Fibroblast of skin of left quadriceps (primary cell): ENCODE results near the gene PCYT2.
A peak's percentile ranks its signal among the peaks of the same experiment; 100 is the strongest.

Experiments used
- DNase-seq, 2 experiments: peaks; one replicate each; pipeline ENCODE4 v3.0.0-alpha.2; 2013; ENCODE audit warnings: low read depth in 2 of 2

The PCYT2 gene

GRCh38 chr17:81901167-81902022, 9.8 kb downstream of the PCYT2 start:
- no peak for DNase-seq

DNA sequence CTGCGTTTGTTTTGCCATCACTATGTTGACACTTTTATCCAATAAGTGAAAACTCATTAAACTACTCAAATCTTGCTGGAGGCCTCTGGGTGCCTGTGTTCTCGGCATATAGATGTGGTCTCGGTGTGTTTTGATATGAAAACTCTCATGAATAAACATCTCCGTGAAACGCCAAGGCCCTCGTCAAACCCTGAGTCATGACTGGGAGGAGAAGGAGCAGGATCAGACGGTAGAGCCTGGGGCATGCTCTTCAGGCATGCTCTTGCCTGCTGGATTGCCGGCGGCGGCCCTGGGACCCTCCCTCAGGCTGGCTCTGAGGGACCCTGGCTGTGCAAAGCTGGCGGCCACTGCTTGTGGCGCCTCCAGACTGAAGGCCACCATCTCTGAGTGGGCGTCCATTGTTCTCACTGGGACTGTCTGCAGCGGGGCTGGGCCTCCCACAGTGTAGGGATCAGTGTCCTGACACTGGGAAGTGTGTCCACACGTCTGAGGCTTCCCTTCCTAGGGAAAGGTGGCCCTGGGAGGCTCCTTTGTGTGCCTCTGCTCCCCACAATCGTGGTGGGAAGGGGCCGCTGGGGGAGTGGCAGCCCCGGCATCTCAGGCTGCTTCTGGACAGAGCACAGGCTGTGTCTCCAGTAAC, 10.9 kb downstream of the PCYT2 start:
- no peak for DNase-seq

- DNase-seq, result no peak
These were observed 11.6 kb downstream of the PCYT2 start for GRCh38 chr17:81899514-81900166.

DNA sequence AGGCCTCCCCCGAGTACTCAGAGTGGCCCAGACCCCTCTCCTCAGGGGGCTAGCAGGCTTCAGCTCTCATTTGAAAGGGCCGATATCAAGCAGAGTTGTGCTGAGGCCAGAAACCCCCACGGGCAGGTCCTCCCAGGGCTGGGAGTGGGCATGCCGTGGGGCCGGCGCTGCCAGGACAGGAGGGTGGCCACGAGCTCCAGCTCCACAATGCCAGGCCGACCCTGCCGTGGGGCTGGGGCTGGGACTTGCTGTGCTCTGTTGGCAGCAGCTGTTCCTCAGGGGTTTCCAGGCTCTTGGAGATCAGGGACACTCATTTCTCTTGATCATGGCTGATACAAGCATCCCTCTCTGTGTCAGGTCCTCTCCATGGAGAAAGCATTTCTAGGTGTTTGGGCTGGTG, 12.3 kb downstream of the PCYT2 start:
- DNase-seq, result no peak

GRCh38 chr17:81898029-81898866, 13.0 kb downstream of the PCYT2 start:
- peak; percentile 66 for DNase-seq

GRCh38 chr17:81895400-81895799, 15.8 kb downstream of the PCYT2 start:
- DNase-seq, result no peak

- no peak for DNase-seq
These were observed 20.0 kb downstream of the PCYT2 start for GRCh38 chr17:81891303-81891552.

GRCh38 chr17:81890447-81891302, 20.5 kb downstream of the PCYT2 start:
- DNase-seq, result no peak

DNA sequence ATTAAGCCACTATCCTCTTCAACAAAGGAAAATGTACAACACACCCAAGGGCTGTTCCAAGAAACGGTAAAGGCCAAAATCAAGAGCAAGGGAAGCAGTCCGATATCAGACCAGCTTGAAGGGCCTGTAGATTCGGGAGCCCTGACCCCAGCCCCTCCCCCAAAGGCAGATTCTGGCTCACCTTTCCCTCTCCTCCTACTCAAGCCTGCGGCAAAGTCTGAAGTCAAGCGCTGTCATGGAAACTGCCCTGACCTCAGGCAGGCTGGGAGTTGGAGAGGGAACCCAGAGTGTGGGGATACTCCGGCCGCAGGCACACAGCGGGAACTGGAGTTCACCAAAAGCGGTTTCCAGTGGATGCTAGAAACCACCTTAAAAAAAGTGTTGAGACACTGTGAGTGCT, 21.6 kb downstream of the PCYT2 start:
- DNase-seq, result no peak

- DNase-seq, result no peak
These were observed 22.1 kb downstream of the PCYT2 start for GRCh38 chr17:81888988-81889595.

DNA sequence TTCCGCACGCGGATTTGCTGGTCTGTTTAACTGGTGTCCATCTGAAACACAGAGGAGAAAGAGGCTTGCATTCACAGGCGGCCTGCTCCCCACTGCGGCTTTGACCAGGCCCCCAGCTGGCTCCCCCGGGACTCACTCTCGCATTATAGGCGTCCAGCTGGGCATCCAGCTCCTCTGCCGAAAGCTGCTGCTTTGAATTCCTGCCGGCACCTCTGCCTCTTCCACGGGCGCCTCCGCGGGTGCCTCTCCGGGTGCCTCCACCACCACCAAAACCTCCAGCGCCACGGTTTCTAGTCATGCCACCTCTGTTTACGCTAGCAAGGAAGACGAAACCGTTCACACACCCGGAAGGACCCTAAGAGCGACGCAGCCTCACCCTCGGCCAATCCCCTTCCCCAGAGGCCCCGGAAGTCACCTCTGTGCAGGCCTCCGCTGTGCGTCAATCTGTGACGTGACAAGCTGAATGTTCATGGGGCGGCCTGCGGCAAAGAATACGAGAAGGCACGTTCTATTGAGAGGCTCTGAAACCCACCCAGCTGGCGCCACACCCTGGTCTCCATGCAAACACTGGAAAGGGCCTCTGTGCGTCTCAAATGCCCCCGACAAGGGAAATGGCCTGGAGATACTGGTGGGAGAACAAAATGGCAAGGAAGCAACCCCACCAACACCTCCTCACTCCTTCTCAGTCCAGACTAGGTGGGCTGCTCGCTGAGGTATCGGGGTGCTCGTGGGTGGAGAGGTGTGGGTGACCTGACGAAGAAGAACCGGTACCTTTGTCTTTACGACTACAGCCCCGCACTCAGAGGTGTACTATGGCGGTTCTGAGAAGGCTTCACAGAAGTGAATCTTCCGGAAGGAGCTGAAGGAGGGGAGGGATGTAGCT, 22.9 kb downstream of the PCYT2 start:
- no peak for DNase-seq

GRCh38 chr17:81885869-81886548, 25.2 kb downstream of the PCYT2 start:
- no peak for DNase-seq

DNA sequence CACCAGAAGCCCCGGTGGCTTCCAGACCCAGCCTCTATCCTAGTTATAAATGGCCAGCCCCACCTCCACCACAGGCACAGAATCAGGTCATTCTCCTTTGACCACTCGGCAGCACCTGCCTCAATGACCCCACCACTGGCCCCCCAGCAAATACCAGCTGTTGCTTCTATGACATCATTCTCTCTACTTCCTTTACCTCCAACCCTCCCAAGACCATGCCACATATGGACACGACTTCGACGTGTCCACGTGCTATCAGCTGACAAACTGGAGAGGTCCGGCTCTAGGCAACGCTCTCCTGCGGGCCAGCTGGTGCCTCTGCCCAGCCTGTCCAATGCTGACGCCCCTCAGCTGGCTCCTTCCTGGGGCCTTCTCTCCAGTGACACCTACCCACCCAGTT, 25.7 kb downstream of the PCYT2 start:
- DNase-seq, result no peak

GRCh38 chr17:81884968-81885367, 26.2 kb downstream of the PCYT2 start:
- DNase-seq, result no peak

- DNase-seq, result no peak
These were observed 26.7 kb downstream of the PCYT2 start for GRCh38 chr17:81884520-81884919.

DNA sequence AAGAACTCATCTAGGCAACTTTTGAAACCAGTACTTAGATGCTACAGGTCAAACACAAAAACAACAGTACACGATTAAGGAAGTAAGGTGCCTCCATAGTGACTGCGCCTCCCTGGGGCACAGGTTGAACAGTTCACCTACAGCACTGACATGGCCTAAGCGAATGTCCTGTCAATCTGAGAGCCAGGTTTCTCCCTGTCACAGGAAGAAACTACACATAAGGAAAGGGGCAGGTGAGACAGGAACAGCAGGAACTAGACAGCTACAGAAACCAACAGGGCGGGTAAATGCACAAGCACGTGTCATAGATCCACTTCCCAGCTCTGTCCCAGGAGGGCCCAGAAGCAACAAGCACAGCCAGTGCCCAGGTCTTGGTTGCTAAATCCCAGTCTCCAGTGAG, 32.1 kb downstream of the PCYT2 start:
- DNase-seq, result no peak

- DNase-seq, result no peak
These were observed 32.9 kb downstream of the PCYT2 start for GRCh38 chr17:81878294-81878693.

GRCh38 chr17:81877569-81877968, 33.6 kb downstream of the PCYT2 start:
- no peak for DNase-seq
